KMS-11 (cell line): ENCODE measurements around the gene POLR1B.

Source experiments
- H2AFZ ChIP-seq: fragments of 200-600 bp; sonication (generic); 2 replicates; pipeline ENCODE4 v1.6.1; 2016; ENCODE audit warnings: antibody characterized with exemption, mixed run types, low read depth
- H3K27ac ChIP-seq: fragments of 200-600 bp; sonication (generic); 2 replicates; pipeline ENCODE4 v1.6.1; 2016; ENCODE audit warnings: mild to moderate bottlenecking, mixed run types
- H3K27me3 ChIP-seq: fragments of 200-600 bp; sonication (generic); 2 replicates; pipeline ENCODE4 v1.6.1; 2017; ENCODE audit warnings: mild to moderate bottlenecking, low read depth, mixed run types, moderate library complexity; ENCODE audit not compliant: insufficient read depth
- H3K36me3 ChIP-seq: fragments of 200-600 bp; sonication (generic); 2 replicates; pipeline ENCODE4 v1.6.1; 2017; ENCODE audit warnings: mild to moderate bottlenecking, mixed run types; ENCODE audit not compliant: insufficient read depth
- H3K4me1 ChIP-seq: fragments of 200-600 bp; sonication (generic); 2 replicates; pipeline ENCODE4 v1.6.1; 2016; ENCODE audit warnings: mild to moderate bottlenecking, low read depth, mixed run types; ENCODE audit not compliant: poor library complexity, severe bottlenecking
- H3K4me2 ChIP-seq: fragments of 200-600 bp; sonication (generic); 2 replicates; pipeline ENCODE4 v1.7.0; 2016; ENCODE audit warnings: mild to moderate bottlenecking, mixed run types
- H3K4me3 ChIP-seq: fragments of 200-600 bp; sonication (generic); IDR thresholded peaks from 2 replicates; pipeline ENCODE4 v1.6.1; 2017; ENCODE audit warnings: low read depth, low read length, mixed read lengths; ENCODE audit not compliant: insufficient read depth
- H3K79me2 ChIP-seq: fragments of 200-600 bp; sonication (generic); 2 replicates; pipeline ENCODE4 v1.6.1; 2016; ENCODE audit warnings: low read depth, mixed run types; ENCODE audit not compliant: insufficient read depth
- H3K9ac ChIP-seq: fragments of 200-600 bp; sonication (generic); 2 replicates; pipeline ENCODE4 v1.6.1; 2016; ENCODE audit warnings: mild to moderate bottlenecking, mixed run types
- H4K20me1 ChIP-seq: fragments of 200-600 bp; sonication (generic); 2 replicates; pipeline ENCODE4 v1.6.1; 2016; ENCODE audit warnings: mild to moderate bottlenecking, mixed run types; ENCODE audit not compliant: insufficient read depth
- TF ChIP-seq, protein P1 (sequence below): fragments of 200-600 bp; sonication (generic); conservative IDR thresholded peaks from 2 replicates; pipeline ENCODE4 v1.6.1; 2017; ENCODE audit warnings: low read depth, mild to moderate bottlenecking, antibody characterized with exemption, low read length, moderate library complexity, mixed read lengths

POLR1B gene

DNA sequence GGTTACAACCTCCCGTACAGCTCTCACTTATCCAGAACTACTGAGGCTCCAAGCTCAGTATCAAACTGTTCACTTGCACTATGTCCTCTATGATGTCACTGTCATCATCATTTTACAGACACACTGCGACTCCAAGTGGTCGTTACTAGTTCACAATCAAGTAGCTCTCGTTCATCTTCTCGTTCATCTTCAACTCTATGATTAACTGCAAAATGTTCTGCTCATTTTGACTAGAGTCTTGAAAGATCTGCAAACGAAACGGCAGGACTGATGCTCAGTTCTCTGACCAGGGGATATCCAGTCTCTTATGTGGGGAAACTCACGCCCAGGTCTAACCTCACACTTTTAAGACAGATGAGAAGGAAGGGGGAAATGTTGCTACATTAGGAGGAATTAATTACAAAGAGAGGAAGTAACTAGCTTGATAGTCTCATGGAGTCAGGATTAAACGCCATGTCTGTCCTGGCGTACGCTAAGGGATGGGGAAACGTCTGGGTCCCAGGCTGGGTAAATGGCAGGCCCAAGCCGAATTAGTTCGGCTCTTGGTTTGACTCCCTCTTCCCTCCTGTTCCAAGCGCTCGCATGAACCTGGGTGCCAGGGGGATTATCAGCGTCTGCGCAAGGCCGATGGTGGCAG, 41.4 kb downstream of the POLR1B start:
- no peaks in the 10 kb centered on the region for H3K27me3 ChIP-seq
- H3K4me2 ChIP-seq: no peak overlapping the region
- H3K36me3 ChIP-seq: no peaks in the 10 kb centered on the region
- H4K20me1 ChIP-seq: no peaks in the 10 kb centered on the region
- H3K4me3 ChIP-seq: no peak overlapping the region
- TF ChIP-seq, protein P1, sequence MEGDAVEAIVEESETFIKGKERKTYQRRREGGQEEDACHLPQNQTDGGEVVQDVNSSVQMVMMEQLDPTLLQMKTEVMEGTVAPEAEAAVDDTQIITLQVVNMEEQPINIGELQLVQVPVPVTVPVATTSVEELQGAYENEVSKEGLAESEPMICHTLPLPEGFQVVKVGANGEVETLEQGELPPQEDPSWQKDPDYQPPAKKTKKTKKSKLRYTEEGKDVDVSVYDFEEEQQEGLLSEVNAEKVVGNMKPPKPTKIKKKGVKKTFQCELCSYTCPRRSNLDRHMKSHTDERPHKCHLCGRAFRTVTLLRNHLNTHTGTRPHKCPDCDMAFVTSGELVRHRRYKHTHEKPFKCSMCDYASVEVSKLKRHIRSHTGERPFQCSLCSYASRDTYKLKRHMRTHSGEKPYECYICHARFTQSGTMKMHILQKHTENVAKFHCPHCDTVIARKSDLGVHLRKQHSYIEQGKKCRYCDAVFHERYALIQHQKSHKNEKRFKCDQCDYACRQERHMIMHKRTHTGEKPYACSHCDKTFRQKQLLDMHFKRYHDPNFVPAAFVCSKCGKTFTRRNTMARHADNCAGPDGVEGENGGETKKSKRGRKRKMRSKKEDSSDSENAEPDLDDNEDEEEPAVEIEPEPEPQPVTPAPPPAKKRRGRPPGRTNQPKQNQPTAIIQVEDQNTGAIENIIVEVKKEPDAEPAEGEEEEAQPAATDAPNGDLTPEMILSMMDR: no peak
- H3K79me2 ChIP-seq: no peaks in the 10 kb centered on the region
- no peak overlapping the region; the same call in 1 of the 2 replicates for H2AFZ ChIP-seq
- no peak overlapping the region for H3K9ac ChIP-seq
- no peak overlapping the region for H3K27ac ChIP-seq
- H3K4me1 ChIP-seq: peaks cover 7% of the 10 kb centered on the region

DNA sequence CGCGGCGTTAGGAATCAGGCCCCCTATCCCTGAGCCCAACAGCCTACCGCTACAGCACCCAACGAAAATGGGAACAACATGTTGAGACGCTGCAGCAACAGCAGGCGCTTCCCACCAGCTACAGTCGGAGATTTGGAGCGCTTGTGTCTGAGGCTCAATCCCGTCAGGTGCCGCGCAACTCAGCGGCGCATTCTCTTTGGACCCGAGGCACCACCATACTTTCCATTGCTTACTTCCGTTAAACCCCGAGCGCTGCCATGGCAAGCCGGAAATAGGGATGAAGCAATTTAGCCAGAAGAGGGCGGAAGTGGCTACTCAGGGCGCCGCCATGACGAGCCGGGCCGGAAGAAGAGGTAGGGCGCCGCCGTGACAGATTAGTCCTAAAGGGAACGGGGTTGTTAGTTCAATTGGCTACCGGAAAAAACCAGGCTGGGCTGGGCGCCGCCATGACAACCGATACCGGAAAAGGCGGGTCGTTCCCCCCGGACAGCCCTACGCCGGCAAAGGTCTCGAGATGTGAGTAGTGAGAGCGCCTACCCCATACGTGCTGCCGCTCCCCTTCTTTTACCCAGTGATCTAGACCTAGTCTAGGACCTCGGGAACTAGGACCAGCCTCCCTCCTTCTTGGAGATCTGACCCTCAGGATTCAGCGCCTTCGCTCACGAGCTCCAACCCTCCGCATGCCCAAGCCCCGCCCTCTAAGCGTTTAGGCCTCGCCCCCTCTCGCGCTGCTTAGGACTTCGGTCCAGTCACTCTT, 42.0 kb downstream of the POLR1B start, which contains the start of gene CHCHD5:
CHCHD5 (plus strand) TSS at position 476 of the 757 bp plus-strand sequence; CDS start at position 515, 39 bp downstream.
- H3K79me2 ChIP-seq: no peaks in the 10 kb centered on the region
- H3K4me3 ChIP-seq: no peak within 1 kb of the TSS
- peaks cover 5% of the 10 kb centered on the region for H3K4me1 ChIP-seq
- no peaks in the 10 kb centered on the region for H4K20me1 ChIP-seq
- H2AFZ ChIP-seq: peak within 1 kb of the TSS; percentile 41; the same call in 1 of the 2 replicates
- H3K27ac ChIP-seq: no peak within 1 kb of the TSS
- no peaks in the 10 kb centered on the region for H3K36me3 ChIP-seq
- H3K4me2 ChIP-seq: peak within 1 kb of the TSS; percentile 17; the same call in 1 of the 2 replicates
- H3K27me3 ChIP-seq: no peaks in the 10 kb centered on the region
- H3K9ac ChIP-seq: no peak within 1 kb of the TSS
- TF ChIP-seq, protein P1: no peak

DNA sequence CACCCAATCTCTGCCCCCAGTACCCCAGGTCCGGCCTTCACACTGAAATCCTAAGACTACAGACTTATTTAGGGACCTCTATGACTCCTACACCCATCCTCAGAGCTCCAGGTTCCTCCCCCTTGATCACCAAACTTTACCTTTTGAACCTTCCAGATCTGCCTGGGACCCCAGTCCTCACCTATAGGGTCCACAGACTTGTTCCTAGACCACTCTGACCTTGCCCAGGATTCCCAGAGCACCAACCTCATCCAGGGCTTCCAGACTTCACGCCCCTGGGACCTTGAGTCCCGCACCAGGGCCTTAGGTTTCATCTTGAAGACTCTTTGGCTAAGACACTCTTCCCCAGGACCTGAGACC, 42.6 kb downstream of the POLR1B start:
- no peaks in the 10 kb centered on the region for H3K27me3 ChIP-seq
- no peaks in the 10 kb centered on the region for H3K79me2 ChIP-seq
- TF ChIP-seq, protein P1: no peak
- no peaks in the 10 kb centered on the region for H3K36me3 ChIP-seq
- peaks cover 5% of the 10 kb centered on the region for H3K4me1 ChIP-seq
- peak overlapping the region; percentile 41; the same call in 1 of the 2 replicates for H2AFZ ChIP-seq
- H3K9ac ChIP-seq: no peak overlapping the region
- H3K4me2 ChIP-seq: peak overlapping the region; percentile 17; the same call in 1 of the 2 replicates
- no peaks in the 10 kb centered on the region for H4K20me1 ChIP-seq
- H3K27ac ChIP-seq: no peak overlapping the region
- H3K4me3 ChIP-seq: no peak overlapping the region

DNA sequence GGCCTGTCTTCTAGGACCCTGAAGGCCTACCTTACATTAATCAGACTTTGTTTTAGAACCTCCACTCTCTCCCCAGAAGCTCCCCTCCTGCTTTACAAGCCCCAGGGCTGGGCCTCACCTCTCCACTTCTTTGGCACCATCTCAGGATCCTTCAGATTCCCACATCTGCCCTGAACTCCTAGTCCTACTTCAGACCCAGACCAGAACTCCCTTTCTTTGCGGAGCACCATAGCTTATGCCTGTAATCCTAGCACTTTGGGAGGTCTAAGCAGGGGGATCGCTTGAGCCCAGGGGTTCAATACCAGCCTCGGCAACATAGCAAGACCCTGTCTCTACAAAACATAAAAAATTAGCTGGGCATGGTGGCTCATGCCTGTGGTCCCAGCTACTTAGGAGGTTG, 43.1 kb downstream of the POLR1B start:
- no peaks in the 10 kb centered on the region for H3K36me3 ChIP-seq
- no peak overlapping the region for H3K4me3 ChIP-seq
- TF ChIP-seq, protein P1: no peak
- H3K27me3 ChIP-seq: no peaks in the 10 kb centered on the region
- H3K27ac ChIP-seq: no peak overlapping the region
- no peak overlapping the region for H2AFZ ChIP-seq
- H3K79me2 ChIP-seq: no peaks in the 10 kb centered on the region
- peaks cover 5% of the 10 kb centered on the region for H3K4me1 ChIP-seq
- H4K20me1 ChIP-seq: no peaks in the 10 kb centered on the region
- H3K9ac ChIP-seq: no peak overlapping the region
- no peak overlapping the region for H3K4me2 ChIP-seq
